ENCODE data around the gene FBXO3.
"Not testable (repeated sequence)": the region's sequence is repeated elsewhere in the genome, so short reads cannot be mapped to it uniquely, and the experiment has no call there.

DNA sequence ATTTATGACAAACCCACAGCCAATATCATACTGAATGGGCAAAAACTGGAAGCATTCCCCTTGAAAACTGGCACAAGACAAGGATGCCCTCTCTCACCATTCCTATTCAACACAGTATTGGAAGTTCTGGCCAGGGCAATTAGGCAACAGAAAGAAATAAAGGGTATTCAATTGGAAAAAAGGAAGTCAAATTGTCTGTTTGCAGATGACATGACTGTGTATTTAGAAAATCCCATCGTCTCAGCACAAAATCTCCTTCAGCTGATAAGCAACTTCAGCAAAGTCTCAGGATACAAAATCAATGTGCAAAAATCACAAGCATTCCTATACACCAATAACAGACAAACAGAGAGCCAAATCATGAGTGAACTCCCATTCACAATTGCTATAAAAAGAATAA, 46.8 kb downstream of the FBXO3 start:
- not testable (repeated sequence) for TF ChIP-seq EZH2 (IDR thresholded peaks at IDR 0.05); POLR2AphosphoS5 (IDR thresholded peaks at IDR 0.05; ENCODE audit: borderline replicate concordance, low read depth, low read length)

Data from SK-N-MC (cell line).